Gastroesophageal sphincter (tissue), 3 donors: ENCODE measurements around the gene IQGAP3.

Experiments
- POLR2A ChIP-seq, 2 donors: fragments of 450-650 bp; IDR thresholded peaks; one replicate each; pipeline ENCODE4 v1.6.1; 2017; ENCODE audit warnings: antibody characterized with exemption in 2 of 2, mild to moderate bottlenecking in 2 of 2, moderate library complexity in 1 of 2
- POLR2AphosphoS5 ChIP-seq: sonication (generic); formaldehyde crosslinking; IDR thresholded peaks from one replicate; pipeline ENCODE4 v1.6.1; 2017; ENCODE audit warnings: antibody characterized with exemption
- TF ChIP-seq, protein P1 (sequence below), 4 experiments: fragments of 200-600 bp in 2 of 4; fragments of 450-650 bp in 2 of 4; sonication (generic) in 1 of 4; IDR thresholded peaks; one replicate each; pipeline ENCODE4 v1.5.1; 2017 to 2019; ENCODE audit warnings: antibody characterized with exemption in 4 of 4, mild to moderate bottlenecking in 2 of 4, moderate library complexity in 2 of 4

DNA sequence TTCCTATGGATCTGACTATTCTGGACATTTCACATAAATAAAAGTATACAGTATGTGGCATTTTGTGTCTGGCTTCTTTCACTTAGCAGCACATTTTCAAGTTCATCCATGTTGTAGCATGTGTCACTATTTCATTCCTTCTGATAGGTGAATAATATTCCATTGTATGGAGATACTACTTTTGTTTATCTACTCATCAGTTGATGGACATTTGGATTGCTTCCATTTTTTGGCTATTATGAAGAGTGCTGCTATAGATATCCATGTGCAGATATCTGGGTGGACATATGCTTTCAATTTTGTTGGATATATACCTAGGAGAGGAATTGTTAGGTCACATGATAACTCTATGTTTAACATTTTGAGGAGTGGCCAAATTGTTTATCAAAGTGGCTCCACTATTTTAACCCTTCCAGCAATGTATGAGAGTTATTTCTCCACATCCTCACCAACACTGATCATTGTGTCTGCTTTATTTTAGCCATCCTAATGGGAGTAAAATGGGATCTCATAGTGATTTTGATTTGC is 49.9 kb downstream of the IQGAP3 start:
- TF ChIP-seq, protein P1, sequence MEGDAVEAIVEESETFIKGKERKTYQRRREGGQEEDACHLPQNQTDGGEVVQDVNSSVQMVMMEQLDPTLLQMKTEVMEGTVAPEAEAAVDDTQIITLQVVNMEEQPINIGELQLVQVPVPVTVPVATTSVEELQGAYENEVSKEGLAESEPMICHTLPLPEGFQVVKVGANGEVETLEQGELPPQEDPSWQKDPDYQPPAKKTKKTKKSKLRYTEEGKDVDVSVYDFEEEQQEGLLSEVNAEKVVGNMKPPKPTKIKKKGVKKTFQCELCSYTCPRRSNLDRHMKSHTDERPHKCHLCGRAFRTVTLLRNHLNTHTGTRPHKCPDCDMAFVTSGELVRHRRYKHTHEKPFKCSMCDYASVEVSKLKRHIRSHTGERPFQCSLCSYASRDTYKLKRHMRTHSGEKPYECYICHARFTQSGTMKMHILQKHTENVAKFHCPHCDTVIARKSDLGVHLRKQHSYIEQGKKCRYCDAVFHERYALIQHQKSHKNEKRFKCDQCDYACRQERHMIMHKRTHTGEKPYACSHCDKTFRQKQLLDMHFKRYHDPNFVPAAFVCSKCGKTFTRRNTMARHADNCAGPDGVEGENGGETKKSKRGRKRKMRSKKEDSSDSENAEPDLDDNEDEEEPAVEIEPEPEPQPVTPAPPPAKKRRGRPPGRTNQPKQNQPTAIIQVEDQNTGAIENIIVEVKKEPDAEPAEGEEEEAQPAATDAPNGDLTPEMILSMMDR (IDR thresholded peaks at IDR 0.05) = no peak
- TF ChIP-seq POLR2AphosphoS5 = no peak
- TF ChIP-seq POLR2A (IDR thresholded peaks at IDR 0.05) = no peak
